NCI-H2196 treated with DMSO at 0.1 percent for 48 hours (cell line): Measurements from ENCODE around the gene KLF14.
"Not testable (repeated sequence)": the region's sequence is repeated elsewhere in the genome, so short reads cannot be mapped to it uniquely, and the experiment has no call there.

Experiments
- DNase-seq: peaks from one replicate; lab custom pipeline; 2025; ENCODE audit not compliant: unreplicated experiment; lab: John Stamatoyannopoulos, UW

Gene KLF14

DNA sequence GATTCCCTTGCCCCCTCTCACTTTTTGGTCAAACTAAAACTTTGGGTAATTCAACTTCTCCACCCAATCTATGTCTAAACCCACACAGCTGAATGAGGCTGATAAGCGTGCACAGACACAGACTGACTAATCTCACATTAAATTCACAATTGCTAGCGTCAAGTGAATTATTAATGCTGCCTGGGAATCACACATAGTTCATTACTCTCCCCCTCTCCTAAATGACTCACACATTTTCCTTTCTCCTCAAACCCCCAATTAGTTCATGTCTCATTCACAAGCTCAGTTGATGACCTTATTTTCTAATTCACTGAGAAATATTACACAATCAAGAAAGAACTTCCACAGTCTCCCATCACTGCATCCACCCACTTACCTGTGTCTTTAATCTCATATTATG is 14.5 kb downstream of the KLF14 start:
- DNase-seq: no peak

- no peak for DNase-seq
Observed at GRCh38 chr7:130712416-130712815, 21.6 kb downstream of the KLF14 start.

GRCh38 chr7:130708766-130709165 is 25.2 kb downstream of the KLF14 start:
- DNase-seq: no peak

DNA sequence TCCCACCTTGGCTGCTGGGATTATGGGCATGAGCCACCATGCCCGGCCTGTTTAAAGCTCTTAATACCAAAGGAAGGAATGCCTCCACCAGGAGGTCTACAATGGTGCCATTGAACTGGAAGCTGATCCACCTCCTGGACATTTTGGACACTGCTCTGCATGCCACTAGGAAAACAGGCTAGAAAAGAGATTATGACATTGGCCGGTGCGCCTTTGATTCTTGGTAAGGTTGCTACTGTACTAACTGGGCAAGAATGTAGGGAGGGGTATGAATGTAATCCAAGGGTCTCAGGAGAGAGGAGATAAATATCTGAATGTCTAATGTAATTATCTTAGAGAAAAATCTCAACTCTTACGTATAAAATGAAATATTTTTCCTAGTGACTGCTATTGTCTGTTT is 26.0 kb downstream of the KLF14 start:
- no peak for DNase-seq

DNA sequence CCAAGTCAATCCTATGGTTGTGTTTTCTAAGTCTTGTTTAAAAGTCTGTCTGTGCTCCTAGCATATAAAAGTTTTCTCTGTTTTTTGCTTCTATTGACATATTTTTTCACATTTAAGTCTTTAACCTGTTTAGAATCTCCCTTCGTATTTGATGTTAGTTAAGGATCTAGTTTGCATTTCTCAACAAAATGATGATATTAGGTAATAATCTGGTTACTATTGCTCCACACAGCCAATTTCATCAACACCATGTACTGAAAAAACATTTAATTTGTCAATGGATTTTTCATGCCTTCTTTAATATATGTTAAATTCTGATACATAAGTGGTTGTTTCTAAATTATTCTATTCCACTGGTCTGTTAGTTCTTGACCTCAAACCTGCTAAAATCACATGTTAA is 30.2 kb downstream of the KLF14 start:
- no peak for DNase-seq

- DNase-seq: no peak
Observed at GRCh38 chr7:130701650-130702049, 32.4 kb downstream of the KLF14 start.

GRCh38 chr7:130700760-130701159 is 33.2 kb downstream of the KLF14 start:
- no peak for DNase-seq

DNA sequence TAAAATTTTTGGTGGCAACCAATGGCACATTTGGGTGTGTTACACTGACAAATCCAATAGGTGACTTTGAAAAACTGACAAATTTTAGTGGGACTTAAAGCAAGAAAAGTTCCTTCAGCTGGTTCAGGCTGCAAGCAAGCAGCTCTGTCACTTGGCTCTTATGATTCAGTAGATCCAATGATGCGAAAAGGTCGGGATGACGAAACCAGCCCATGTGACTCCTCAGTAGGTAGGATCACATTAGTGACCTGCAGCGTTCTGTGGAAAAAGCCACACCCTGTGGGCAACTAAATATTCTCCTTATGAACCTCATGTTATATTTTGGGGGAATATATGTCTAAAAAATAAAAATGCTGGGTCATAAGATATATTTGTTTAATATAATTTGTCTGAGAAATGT is 34.3 kb downstream of the KLF14 start:
- DNase-seq: no peak

GRCh38 chr7:130697820-130698219 is 36.2 kb downstream of the KLF14 start:
- no peak for DNase-seq

DNA sequence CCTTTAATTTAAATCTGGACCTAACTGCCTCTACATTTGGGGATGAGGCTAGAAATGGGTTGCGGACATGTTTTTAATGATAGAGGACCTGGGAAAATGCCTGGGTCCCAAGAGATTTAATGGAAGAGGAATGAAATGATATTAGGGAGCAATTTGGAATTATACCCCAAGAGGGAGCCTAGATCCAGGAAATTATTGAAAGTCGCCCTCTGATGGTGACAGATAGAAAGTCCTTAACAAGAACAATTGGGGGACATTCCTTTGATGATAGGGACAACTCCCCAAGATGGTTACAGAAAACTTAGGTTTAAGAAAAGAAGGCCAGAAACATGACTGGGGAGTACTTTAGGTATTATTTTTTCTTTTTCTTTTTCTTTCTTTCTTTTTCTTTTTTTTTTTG is 38.2 kb downstream of the KLF14 start:
- DNase-seq: no peak

DNA sequence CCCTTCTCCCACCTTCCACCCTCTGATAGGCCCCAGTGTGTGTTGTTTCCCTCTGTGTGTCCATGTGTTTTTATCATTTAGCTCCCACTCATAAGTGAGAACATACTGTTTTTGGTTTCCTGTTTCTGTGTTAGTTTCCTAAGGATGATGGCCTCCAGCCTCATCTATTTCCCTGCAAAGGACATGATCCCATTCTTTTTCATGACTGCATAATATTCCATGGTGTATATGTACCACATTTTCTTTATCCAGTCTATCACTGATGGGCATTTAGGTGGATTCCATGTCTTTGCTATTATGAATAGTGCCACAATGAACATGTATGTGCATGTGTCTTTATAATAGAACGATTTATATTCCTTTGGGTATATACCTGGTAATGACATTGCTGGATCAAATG is 41.6 kb downstream of the KLF14 start:
- not testable (repeated sequence) for DNase-seq

DNA sequence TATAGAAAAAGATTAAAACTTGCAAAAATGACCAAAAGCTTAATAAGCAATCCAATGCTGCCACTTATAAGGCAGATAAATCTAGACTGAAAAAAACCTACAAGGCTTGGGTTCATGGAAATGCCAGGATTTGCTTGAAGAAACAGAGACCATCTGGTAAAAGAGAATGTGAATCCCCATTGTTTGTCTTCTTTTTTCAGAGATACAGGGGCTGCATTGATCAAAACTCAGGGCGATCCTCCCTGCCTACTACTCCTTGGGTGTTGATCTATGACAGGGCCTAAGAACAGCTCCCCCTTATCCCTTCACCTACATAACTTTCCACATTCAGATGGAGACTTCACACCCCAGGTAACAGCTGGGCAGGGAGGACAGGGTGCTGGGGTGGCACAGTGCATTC is 44.3 kb downstream of the KLF14 start:
- DNase-seq: no peak

DNA sequence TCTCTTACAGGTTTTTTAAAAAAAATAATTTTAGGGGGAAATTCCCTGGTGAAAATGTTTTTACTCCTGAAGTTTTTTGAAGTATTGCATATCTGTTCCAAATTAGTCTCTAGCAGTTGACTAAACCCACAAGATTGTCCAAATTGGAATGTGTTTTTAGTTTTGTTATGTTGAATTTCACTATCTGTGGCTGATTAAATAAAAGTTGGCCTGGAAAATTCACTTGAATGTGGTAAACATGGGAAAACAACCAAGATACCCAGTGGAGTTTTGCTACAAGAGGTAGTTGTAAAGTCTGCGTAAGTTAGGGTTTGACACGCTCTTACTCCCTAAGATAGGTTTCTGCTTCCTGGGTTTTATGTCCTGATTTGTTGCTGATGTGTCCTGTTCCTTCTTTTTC is 51.0 kb downstream of the KLF14 start:
- no peak for DNase-seq
